Measurements from ENCODE around the gene C12orf75. TPM values are rescaled to one million over a fixed set of nuclear protein-coding genes. Genes with fewer than 3 reads are reported as not detected.

Gene C12orf75
- total and polyA plus RNA-seq, 2 of the 13 experiments (the other 11 are each of a cell fraction or from before 2014, with no cell fraction given), result 16.1 to 19.8 TPM

DNA sequence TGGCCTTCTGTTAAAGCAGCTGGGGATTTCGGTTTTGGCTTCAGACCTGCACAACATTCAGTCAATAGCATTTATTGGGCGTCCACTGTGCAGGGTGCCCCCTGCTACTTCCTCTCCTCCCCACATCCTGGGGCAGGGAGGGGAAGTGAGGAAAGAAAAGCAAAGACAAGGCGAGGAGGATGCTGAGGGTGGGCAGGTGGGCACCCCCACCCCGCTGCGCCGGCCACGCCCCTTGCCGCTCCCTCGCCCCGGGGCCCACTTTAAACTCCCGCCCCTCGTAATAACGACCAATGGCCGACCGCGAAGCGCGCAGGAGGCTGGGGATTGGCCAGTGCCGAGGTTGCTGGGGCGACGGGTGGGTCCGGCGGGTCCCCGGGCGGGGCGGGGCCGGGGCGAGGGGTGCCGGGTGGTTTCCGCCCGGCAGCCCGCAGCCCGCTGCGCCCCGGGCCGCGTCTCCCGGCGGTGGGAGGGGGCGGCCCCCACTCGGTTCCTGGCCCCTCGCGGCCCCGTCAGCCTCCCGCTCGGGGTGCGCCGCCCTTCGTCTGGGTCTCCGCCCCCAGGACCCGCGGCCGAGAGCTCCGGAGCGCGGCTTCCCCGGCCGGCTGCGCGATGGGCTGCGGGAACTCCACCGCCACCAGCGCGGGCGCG is at the start of gene C12orf75 (continued):
- no peak for TF ChIP-seq ZNF546 (CRISPR knock-in tag; conservative IDR thresholded peaks at IDR 0.05)
- 0 out of 2 replicates have a peak, but pooled peaks have one; percentile 67 for TF ChIP-seq ZNF724P (CRISPR knock-in tag; IDR thresholded peaks at IDR 0.05; ENCODE audit: borderline replicate concordance)
- TF ChIP-seq, protein P1, sequence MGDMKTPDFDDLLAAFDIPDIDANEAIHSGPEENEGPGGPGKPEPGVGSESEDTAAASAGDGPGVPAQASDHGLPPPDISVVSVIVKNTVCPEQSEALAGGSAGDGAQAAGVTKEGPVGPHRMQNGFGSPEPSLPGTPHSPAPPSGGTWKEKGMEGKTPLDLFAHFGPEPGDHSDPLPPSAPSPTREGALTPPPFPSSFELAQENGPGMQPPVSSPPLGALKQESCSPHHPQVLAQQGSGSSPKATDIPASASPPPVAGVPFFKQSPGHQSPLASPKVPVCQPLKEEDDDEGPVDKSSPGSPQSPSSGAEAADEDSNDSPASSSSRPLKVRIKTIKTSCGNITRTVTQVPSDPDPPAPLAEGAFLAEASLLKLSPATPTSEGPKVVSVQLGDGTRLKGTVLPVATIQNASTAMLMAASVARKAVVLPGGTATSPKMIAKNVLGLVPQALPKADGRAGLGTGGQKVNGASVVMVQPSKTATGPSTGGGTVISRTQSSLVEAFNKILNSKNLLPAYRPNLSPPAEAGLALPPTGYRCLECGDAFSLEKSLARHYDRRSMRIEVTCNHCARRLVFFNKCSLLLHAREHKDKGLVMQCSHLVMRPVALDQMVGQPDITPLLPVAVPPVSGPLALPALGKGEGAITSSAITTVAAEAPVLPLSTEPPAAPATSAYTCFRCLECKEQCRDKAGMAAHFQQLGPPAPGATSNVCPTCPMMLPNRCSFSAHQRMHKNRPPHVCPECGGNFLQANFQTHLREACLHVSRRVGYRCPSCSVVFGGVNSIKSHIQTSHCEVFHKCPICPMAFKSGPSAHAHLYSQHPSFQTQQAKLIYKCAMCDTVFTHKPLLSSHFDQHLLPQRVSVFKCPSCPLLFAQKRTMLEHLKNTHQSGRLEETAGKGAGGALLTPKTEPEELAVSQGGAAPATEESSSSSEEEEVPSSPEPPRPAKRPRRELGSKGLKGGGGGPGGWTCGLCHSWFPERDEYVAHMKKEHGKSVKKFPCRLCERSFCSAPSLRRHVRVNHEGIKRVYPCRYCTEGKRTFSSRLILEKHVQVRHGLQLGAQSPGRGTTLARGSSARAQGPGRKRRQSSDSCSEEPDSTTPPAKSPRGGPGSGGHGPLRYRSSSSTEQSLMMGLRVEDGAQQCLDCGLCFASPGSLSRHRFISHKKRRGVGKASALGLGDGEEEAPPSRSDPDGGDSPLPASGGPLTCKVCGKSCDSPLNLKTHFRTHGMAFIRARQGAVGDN (CRISPR knock-in tag; IDR thresholded peaks at IDR 0.05), result peak; percentile 28; the same call in 1 of the 2 replicates
- no peak for TF ChIP-seq THAP7 (CRISPR knock-in tag; IDR thresholded peaks at IDR 0.05)
- no peak for TF ChIP-seq ERF (CRISPR knock-in tag; IDR thresholded peaks at IDR 0.05)
- TF ChIP-seq NFATC3 (CRISPR knock-in tag; IDR thresholded peaks at IDR 0.05), result no peak
- TF ChIP-seq, protein P2, sequence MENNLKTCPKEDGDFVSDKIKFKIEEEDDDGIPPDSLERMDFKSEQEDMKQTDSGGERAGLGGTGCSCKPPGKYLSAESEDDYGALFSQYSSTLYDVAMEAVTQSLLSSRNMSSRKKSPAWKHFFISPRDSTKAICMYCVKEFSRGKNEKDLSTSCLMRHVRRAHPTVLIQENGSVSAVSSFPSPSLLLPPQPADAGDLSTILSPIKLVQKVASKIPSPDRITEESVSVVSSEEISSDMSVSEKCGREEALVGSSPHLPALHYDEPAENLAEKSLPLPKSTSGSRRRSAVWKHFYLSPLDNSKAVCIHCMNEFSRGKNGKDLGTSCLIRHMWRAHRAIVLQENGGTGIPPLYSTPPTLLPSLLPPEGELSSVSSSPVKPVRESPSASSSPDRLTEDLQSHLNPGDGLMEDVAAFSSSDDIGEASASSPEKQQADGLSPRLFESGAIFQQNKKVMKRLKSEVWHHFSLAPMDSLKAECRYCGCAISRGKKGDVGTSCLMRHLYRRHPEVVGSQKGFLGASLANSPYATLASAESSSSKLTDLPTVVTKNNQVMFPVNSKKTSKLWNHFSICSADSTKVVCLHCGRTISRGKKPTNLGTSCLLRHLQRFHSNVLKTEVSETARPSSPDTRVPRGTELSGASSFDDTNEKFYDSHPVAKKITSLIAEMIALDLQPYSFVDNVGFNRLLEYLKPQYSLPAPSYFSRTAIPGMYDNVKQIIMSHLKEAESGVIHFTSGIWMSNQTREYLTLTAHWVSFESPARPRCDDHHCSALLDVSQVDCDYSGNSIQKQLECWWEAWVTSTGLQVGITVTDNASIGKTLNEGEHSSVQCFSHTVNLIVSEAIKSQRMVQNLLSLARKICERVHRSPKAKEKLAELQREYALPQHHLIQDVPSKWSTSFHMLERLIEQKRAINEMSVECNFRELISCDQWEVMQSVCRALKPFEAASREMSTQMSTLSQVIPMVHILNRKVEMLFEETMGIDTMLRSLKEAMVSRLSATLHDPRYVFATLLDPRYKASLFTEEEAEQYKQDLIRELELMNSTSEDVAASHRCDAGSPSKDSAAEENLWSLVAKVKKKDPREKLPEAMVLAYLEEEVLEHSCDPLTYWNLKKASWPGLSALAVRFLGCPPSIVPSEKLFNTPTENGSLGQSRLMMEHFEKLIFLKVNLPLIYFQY (CRISPR knock-in tag; IDR thresholded peaks at IDR 0.05; ENCODE audit: borderline replicate concordance), result no peak
- TF ChIP-seq TEF (CRISPR knock-in tag; IDR thresholded peaks at IDR 0.05), result no peak
- no peak for TF ChIP-seq ZMYM2 (CRISPR knock-in tag; IDR thresholded peaks at IDR 0.05)
- no peak for TF ChIP-seq ZFP37 (CRISPR knock-in tag; IDR thresholded peaks at IDR 0.05; ENCODE audit: borderline replicate concordance)
- no peak for TF ChIP-seq ZNF232 (CRISPR knock-in tag; IDR thresholded peaks at IDR 0.05; ENCODE audit: borderline replicate concordance)

Data from HepG2 (cell line).